HG03066 (cell line): ENCODE data around the gene LDLRAD4.

Source experiments
- ATAC-seq: cut with Tn5 transposase; IDR thresholded peaks from one replicate; pipeline ENCODE4 v1.9.1; 2021; ENCODE audit warnings: low read depth; ENCODE audit not compliant: unreplicated experiment

Gene LDLRAD4

DNA sequence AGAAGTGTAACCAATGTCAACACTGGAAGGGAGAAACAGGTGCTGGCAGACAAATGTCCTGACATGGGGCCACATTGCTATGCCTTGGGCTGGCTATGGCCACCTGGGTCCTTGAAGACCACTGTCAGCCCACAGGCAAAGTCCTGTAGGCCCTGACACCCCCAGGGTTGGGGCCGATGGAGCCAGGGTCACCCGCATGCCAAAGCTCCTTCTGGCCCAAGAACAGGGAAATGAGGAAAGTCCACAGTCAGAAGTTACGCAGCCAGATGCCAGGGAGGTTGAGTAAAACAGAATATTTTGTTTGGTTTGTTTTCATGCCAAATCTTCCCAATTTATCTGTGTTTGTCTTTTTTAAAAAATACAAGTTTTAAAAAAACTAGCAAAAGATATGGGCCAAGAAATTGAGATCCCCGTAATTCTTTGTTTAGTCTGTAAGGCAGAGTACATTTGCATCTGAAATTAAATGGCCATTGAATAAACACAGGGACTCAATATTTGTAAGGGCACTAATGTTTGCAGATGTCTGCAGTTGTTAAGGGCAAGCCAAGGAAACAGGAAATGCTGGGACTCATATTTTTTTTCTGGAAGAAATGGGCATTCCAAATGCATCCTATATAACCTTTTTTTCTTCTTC lies 321.4 kb downstream of the LDLRAD4 start:
- no peak for ATAC-seq

DNA sequence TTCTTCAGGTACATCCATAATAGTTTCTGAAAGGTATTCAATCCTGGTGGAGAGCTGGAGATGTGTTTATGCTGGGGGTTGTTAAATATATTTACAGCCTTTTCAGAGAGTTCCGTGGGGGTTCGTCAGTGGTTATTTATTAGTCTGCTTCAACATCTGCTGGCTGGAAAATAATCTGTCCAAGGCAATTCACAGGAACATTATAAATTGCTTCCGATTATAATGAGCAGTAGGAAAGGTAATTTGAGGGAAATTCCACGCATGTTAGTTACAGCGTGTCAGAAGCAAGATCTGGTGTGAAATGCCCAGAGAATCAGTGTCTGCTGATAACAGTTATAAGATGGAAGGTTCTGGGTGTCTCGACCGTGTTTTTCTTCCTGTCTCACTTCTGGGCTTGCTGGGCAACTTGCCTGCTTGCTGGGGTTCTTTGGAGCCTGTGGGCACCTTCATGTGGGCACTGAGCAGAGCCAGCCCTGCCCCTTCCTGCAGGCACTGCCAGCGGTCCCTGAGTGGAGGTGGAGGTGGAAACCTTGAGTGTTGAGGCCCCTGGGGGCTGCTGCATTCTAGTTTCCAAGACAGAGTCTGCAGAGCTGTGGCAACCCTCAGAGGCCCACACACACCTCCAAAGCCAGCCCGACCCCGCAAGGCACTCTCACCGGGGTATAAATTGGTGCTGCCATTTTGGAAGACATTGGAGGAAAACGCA lies 322.1 kb downstream of the LDLRAD4 start:
- no peak for ATAC-seq

DNA sequence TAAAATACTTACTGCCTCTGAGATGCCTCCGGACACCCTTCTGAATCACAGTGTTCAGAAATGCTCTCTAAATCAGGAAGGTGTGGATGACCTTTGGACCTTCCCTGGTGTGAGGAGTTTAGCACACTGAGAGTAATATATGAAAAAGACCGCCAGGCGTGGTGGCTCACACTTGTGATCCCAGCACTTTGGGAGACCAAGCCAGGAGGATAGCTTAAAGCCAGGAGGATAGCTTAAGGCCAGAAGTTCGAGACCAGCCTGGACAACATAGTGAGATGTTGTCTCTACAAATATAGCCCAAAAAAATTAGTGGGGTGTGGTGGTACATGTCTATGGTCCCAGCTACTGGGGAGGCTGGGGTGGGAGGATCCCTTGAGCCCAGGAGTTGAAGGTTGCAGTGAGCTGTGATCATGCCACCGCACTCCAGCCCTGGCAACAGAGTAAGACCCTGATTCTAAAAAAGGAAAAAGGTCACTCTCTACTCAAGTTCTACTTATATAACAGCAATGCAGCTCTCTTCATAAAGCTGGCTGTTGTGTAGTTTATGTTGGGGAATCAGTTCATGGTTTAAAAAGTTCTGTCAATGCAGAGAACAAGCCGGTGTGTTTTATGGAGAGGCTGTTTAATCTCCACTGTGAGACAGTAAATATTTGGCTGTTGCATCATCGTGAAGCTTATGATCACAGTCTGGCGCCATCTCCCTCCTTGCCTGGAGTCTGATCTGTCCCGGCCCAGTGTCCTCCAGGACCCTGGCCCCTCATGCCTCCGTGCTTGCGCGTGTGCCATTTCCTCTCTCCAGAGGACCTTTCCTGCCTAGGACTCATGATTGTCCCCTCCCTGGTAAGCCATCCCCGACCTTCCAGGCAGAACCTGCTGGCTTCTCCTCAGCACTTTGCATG lies 323.3 kb downstream of the LDLRAD4 start:
- ATAC-seq = no peak

DNA sequence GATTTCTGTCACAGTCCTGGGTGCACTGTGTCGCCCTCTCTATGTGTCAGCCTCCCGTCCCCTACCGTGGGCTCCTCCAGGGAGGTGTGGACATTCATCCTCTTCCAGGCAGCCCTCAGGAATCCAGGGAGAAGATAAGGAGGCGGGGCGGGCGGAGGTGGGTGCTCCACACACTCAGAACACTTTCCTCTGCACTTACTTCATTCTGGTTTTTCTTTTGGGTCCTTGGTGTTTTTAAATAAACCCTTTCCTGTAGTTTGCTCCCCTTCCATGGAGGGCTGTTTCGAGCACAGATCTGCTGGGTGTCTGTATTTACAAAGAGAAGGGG lies 323.9 kb downstream of the LDLRAD4 start:
- no peak for ATAC-seq

DNA sequence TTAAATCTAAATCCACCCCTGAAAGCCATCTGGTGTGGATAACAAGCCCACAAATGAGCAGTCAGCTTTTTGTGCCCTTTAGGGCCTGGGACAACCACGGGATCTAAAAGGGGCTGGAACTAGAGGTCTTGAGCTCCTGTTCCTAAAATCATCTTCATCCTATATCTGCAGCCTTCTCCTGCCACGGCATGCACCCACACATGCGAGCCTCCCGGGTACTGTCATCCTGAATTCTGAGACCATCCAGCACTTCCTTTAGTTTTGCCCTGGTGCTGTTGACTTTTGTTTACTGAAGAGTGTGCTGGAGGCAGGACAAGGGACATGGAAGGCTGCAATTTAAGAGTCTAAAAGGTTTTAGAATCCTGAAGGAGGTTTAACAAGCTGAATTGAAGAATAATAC lies 324.6 kb downstream of the LDLRAD4 start:
- ATAC-seq = no peak

DNA sequence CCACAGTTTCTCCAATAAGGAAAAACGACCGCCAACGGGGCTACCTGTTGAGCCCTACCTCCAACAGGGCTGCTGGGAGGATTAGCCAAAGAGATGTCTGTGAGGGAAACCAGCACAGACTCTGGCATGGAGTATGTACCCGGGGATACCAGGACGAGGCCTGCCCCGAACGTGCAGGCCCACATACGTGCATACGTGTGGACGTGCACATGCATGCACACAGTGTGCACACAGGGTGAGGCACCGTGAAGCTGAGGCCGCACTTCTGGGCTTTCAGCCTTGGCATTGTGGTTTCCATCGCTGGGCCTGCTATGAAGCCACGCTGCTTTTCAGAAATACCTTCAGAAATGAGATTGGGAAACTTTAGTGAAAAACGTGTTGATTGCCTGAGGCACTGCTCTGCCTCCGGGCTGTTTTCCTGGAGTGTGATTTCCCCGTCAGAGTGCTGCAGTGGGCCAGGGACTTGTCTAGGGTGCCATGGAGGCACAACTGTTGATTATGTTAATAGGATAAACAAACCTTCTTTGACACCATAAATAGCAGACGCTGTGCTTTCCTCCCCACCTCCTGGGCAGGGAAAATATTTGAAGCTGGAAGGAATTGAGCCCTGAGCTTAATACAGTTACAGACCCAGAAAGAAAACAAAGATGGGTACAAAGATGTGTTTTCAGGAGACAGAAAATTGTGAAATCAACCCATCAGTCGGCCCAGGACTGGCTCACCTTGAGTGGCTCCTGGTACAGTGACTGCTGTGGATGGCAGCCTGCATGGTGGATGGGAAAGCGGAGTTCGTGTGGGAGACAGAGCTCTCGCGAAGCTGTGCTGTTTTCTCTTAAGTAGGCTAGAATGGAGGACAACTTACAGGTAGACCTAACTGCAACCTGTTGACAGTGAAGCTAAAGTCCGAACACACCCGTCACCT lies 325.5 kb downstream of the LDLRAD4 start:
- no peak for ATAC-seq

DNA sequence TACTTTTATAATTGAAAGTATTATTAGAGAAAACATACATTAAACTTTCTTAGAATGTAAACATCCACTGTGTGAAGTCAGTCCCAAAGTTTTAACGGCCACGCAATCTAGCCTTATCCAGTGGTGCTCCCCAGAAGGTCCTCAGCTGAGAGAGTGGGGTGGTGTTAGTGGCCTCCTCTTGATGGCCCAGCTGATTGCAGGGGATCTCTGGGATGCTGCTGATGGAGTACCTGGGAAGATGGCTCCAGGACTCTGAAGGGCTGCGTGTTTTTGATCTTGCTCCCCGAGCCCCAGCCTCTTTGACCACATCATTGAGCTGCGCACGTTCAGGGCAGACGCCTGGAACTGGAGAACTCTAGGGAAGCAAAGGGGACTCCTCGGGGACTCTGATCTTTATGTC lies 326.4 kb downstream of the LDLRAD4 start:
- no peak for ATAC-seq

DNA sequence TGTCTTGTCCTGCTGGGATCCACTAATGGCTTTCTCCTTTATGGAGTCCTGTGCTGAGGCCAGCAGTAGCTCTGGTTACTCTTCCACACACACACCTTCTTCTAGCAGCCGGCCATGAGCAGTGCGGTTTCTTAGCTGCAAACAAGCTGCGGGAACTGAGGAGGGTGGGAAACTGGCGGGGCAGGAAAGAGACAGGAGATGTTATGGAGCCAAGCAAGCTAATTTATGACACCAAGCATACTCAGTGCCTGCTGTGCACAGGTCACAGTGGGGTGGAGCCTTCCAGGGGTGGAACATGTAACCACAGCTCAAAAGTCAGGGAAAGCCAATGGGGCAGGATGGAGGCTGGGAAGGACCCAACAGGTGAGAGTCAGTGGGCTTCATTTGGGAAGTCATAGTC lies 327.0 kb downstream of the LDLRAD4 start:
- ATAC-seq = no peak

DNA sequence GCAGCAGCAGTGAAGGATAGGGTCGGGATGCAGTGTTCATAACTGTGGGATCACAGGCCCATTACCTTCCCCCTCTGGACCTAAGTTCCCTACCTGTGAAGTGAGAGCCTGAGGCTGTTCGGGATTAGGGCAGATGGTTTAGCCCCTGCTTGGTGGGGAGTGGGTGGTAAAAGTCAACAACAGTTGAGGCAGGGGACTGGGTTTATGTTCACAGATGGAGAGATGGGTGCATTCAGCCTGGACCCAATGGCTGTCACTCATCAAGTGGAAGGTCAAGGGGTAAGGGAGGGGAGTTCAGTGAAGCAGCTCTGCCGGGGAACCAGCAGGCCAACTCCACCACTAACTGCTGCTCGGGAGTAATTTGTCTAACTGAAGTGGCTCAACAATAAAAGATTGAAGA lies 327.4 kb downstream of the LDLRAD4 start:
- ATAC-seq = no peak

DNA sequence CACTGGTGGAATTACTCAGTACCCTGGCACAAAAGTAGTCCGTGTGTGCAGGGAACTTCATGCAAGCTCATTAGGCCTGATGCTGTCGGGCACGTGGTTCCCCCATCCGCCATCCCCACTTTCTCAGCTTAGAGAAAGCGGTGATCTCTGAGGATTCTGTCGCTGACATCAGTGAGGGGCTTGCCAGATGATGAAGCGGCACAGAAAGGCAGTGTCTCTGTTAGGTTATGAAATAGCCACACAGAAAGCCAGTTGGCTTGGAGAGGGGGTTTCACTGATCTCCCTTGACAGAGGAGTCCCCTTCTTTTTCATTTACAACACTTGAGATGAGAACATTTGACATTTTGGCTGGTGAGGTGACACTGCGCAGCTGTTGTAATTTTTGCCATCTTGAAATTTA lies 328.1 kb downstream of the LDLRAD4 start:
- no peak for ATAC-seq

DNA sequence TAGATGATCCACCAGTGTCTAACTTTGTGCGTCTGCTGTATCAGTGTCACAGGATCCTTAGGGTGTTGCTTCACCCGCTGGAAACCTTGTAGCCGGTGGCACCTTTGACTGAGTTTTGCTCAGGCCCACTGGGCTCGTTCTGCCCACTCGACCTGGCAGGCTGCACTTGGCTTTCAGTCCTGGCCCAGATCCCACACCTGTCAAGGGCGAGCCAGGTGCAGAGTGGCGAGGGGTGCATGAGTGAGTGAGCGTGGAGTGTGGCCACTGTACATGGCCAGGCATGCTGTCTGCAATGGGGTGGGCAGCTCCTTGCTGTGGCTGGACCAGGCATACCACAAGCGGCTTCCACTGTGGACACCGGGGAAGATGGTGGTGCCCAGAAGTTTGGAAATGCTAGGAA lies 328.8 kb downstream of the LDLRAD4 start:
- ATAC-seq = no peak

DNA sequence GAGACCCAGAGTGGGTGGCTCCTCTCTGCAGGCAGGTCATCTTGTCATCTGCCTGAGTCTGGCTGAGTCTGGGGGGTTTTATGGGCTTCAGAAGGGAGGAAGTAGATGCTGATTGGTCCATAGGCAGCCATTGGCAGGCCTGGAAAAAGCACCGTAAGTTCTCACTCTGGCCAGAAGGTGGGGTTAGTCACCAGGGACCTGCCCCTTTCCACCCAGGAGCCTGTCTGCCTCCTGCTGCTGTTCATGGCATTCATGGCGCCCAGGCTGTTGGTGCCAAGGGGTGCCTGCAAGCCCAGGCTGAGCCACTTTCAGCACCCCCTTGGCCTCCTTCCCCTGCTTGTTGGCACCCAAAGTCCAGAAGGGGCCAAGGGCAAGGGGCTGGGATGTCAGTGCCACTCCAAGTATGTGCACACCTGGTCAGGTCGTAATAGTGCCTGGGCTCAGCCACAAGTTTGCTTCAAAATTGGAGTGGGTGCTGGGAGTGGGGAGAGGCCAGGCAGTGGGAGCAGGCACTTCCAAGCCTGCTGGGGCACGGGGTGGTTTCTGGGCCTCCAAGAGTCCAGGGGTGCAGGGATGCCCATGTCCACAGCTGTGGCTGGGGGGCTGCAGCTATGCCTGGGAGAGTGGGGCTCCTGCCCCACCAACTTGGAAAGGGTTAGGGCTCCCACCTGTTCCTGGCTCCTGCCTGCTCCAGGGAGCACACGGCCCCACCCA lies 329.7 kb downstream of the LDLRAD4 start:
- ATAC-seq = no peak

DNA sequence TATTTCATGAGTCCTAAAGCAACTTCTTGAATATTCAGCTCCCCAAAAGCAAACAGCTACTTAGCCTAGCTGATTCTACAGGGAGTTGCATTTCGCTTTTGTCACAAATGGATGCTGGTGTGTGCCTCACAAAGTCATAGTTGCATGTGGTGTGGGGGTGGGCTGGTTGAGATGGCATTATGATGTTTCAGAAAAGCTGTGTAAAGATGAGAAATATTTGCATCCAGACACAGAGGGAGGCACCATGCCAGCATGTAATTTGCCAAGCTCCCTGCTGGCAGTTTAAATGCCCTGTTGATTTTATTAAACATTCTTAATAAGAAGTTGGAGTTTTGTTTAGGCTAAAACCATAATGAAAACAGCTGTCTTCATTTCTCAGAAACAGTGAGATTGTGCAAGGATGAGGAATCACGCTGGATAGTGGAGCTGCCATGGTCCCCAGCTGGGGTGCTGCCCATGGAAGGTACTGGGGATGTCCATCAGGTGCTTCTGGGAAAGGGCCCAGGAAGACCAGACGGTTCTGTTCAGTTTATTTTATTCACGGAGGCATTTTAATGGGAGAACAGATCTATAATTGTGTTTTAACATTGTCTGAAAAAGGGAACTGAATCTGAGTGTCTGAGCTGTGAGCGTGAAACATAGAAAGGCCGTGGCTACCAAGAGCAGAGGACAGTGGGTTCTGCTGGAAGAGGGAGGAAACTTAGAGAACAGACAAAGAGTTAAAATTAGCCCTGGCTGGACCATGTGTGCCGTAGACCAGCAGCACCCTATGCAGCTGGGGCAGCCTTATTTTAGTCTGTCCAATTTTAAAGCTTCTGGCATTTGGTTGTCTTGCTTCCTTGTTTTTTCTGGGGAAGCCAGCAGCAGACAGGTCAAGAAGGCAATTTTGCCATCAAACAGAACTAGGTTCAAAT lies 330.7 kb downstream of the LDLRAD4 start:
- ATAC-seq = peak; percentile 89

DNA sequence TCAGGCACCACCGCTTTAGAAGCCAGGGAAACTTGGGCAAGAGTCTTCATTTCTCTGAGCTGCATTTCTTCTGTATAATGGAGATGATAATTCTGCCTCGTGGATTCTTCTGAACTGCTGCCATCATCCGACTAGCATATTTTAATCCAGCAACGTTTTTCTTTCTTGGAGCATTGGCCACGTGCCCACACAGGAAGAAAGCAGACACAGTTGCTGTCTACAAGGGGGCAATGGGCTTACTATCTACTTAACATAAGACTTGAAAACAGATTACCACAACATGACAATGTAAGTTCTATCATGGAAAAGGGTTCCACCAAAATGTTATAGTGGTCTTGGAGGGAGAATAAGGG lies 331.3 kb downstream of the LDLRAD4 start:
- ATAC-seq = no peak

DNA sequence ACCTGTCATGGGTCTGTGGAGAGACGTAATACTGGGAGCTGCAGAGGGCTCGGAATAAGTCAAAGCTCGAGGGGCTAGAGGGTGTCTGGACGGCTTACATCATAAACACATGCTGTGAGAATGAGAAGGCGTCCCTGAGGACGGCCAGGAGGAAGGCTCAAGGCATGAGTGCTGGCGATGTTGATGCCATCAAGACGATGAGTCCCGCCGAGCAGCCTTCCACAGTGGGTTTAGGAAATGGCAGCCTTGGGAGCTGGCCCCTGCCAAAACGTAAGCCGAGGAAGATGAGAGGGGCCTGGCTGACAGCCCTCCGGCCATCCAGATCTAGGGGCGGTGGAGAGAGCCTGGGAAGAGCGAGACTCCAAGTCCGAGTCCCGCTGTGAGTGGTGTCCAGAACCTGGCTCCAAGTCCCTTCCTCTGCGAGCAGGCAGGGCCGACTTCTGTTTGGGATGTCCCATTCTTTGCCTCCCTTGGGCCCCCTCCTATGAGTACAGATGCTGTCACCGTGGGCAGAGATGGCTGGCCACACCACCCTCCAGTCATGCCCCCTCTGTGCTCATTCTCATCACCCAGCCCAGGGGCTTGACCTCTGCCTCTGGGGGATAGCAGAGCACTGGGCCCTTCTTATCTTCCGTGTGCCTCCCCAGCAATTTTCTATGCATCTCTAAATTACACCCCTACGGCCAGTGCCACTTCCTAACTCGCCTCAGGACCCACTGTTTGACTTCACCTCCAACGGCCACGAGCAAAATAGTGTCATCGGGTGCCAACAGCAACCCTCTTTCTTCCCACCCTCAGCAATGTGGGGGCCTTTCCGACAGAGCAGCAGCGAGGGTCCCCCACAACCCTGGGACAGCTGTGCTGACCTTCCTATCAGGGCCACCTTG lies 332.1 kb downstream of the LDLRAD4 start:
- ATAC-seq = no peak

DNA sequence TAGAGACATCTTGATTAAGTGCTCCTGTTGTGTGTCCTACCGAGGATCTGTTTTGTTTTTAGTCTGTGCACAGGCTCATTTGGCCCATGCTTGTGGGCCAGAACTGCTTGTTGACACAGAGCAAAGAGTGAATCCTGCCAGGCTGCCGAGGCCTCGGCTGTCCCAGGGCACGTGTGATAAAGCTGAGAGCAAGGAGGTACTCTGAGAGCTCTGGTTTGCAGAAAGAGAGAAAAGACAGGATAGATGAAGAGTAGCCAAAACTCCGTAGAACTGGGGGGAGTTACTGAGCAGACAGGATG lies 332.7 kb downstream of the LDLRAD4 start:
- ATAC-seq = no peak

DNA sequence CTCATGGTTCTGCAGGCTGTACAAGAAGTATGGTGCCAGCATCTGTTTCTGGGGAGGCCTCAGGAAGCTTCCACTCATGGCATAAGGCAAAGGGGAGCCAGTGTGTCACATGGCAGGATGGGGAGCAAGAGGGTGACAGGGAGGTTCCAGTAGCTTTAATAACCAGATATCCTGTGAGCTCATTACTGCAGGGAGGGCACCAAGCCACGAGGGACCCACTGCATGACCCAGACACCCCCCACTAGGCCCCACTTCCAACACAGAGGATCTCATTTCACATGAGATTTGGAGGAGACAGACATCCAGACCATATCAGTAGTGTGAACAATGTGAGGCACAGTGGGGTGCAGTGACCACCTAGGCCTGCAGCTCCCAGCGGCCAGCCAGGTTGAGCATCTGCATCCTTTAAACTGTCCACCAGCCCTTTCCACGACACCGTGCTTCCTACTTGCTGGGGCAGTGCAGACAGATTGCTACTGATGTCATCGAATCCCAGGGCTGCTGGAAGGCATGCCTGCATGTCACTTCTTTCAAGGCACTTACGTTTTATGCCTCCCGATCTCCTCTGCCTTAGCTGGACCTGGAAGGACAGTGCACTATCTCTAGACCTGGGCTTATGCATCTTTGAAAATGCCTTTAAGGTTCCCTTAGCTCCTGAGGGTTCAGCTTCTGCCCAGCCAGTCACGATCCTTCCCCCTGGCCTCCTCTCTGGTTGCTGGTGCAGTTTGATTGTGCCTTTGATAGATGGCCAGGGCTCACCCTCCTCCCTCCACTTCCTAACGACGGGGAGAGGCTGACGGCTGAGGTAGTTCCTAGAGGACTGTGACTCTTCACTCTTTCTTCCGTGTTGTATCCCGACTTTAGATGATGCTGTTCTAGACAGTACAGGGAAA lies 333.5 kb downstream of the LDLRAD4 start:
- ATAC-seq = no peak
